ENCODE results near the gene DCLK3. TPM values are rescaled to one million over a fixed set of nuclear protein-coding genes. Genes with fewer than 3 reads are reported as not detected.

The DCLK3 gene
- total and polyA plus RNA-seq, 2 donors (not counting 1 experiment from before 2014, with no cell fraction given) = not detected

DNA sequence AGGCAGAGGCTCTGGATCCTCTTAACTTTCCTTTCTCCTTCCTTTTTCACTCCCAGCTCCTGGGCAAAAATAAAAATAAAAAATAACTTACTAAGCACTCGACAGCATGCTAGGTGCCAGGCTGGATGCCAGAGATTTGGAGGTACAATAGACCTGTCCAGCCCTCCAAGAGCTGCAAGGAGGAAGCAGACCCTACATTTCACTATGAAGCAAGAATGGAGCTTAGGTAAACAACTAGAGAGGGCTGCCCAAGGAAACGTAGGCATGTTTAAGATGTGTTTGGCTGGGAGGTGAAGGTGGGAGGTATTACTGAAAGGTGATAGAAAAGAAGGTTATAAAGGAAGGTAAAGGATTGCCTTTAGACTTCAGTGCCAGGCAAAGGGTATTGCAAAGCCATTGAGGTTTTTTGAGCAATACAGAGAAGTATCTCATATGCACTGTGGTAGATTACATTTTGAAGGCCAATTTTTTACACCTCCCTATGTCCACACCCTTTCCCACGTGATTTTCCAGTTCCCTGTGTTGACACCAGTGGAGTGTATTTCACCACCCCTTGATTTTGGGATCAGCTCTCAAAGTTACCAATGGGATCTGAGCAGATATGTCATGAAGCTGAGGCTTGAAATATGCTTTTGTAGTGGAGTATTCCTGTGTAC, 69.1 kb downstream of the DCLK3 start:
- Histone ChIP-seq H3K27ac (ENCODE audit: insufficient read depth, low read length) (no peak overlapping the region), H3K9ac (ENCODE audit: insufficient read depth, low read length) (no peak overlapping the region), H3K4me3 (replicated peaks in 1 of 4; ENCODE audit: control extremely low read depth in 1 of 4, insufficient read depth in 1 of 4, low read depth in 3 of 4, low read length in 4 of 4) (no peak overlapping the region), H3K27me3 (ENCODE audit: control insufficient read depth, insufficient read depth, low read length) (no peaks in the 10 kb centered on the region), H3K9me3 (ENCODE audit: control insufficient read depth, insufficient read depth, low read depth, low read length) (no peaks in the 10 kb centered on the region), H3K36me3 (ENCODE audit: control insufficient read depth, insufficient read depth, low read length) (no peaks in the 10 kb centered on the region), H4K20me1 (ENCODE audit: control insufficient read depth, extremely low read depth, insufficient read depth, low read length) (no peaks in the 10 kb centered on the region), H3K79me2 (ENCODE audit: control insufficient read depth, insufficient read depth, low read length) (no peaks in the 10 kb centered on the region), H2AFZ (ENCODE audit: low read length) (no peak overlapping the region), H3K4me1 (ENCODE audit: control insufficient read depth, extremely low read depth, insufficient read depth, low read length) (no peaks in the 10 kb centered on the region), H3K4me2 (ENCODE audit: extremely low read depth, insufficient read depth, low read length) (no peak overlapping the region)
- DNase-seq (ENCODE audit: low read depth in 2 of 2) = no peak
- TF ChIP-seq EZH2 (IDR thresholded peaks at IDR 0.05; ENCODE audit: low read length, missing control alignments) (no peak), CTCF (conservative IDR thresholded peaks at IDR 0.05 in 1 of 2, IDR thresholded peaks at IDR 0.05 in 1 of 2; ENCODE audit: low read depth in 1 of 2, low read length in 2 of 2) (no peak)

- no peaks in the 10 kb centered on the region for H3K79me2 ChIP-seq (ENCODE audit: control insufficient read depth, insufficient read depth, low read length)
- DNase-seq (ENCODE audit: low read depth in 2 of 2) = no peak
- TF ChIP-seq CTCF (conservative IDR thresholded peaks at IDR 0.05 in 1 of 2, IDR thresholded peaks at IDR 0.05 in 1 of 2; ENCODE audit: low read depth in 1 of 2, low read length in 2 of 2) (no peak), EZH2 (IDR thresholded peaks at IDR 0.05; ENCODE audit: low read length, missing control alignments) (no peak)
- no peaks in the 10 kb centered on the region for H3K4me1 ChIP-seq (ENCODE audit: control insufficient read depth, extremely low read depth, insufficient read depth, low read length)
- no peaks in the 10 kb centered on the region for H3K27me3 ChIP-seq (ENCODE audit: control insufficient read depth, insufficient read depth, low read length)
- H3K9ac ChIP-seq (ENCODE audit: insufficient read depth, low read length) = no peak overlapping the region
- no peaks in the 10 kb centered on the region for H3K9me3 ChIP-seq (ENCODE audit: control insufficient read depth, insufficient read depth, low read depth, low read length)
- no peak overlapping the region for H3K4me3 ChIP-seq (replicated peaks in 1 of 4; ENCODE audit: control extremely low read depth in 1 of 4, insufficient read depth in 1 of 4, low read depth in 3 of 4, low read length in 4 of 4)
- H2AFZ ChIP-seq (ENCODE audit: low read length) = no peak overlapping the region
- no peak overlapping the region for H3K4me2 ChIP-seq (ENCODE audit: extremely low read depth, insufficient read depth, low read length)
- no peak overlapping the region for H3K27ac ChIP-seq (ENCODE audit: insufficient read depth, low read length)
- no peaks in the 10 kb centered on the region for H3K36me3 ChIP-seq (ENCODE audit: control insufficient read depth, insufficient read depth, low read length)
- no peaks in the 10 kb centered on the region for H4K20me1 ChIP-seq (ENCODE audit: control insufficient read depth, extremely low read depth, insufficient read depth, low read length)
Observed at GRCh38 chr3:36693670-36694069, 70.7 kb downstream of the DCLK3 start.

DNA sequence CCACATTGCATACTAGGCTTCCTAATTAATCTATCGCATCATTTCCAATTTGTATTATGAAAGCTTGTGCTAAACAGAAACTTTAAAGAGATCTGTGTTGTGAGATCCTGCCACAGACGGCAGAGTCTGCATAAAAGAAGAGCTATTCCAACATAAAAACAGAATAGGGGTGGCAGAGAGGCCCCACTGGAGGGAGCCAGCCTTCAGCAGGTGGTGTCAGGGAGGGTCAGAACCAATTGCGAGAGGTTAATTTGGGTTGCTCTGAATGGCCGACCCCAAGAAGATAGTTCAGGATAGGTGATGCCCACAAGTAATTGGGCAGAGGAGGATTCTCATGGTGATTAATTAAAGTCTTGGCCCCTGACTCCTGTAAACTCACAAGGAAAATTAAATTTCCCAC, 74.8 kb downstream of the DCLK3 start:
- Histone ChIP-seq H3K79me2 (ENCODE audit: control insufficient read depth, insufficient read depth, low read length) (no peaks in the 10 kb centered on the region), H3K9me3 (ENCODE audit: control insufficient read depth, insufficient read depth, low read depth, low read length) (no peaks in the 10 kb centered on the region), H3K4me3 (replicated peaks in 1 of 4; ENCODE audit: control extremely low read depth in 1 of 4, insufficient read depth in 1 of 4, low read depth in 3 of 4, low read length in 4 of 4) (no peak overlapping the region), H3K4me1 (ENCODE audit: control insufficient read depth, extremely low read depth, insufficient read depth, low read length) (no peaks in the 10 kb centered on the region), H3K36me3 (ENCODE audit: control insufficient read depth, insufficient read depth, low read length) (no peaks in the 10 kb centered on the region), H3K4me2 (ENCODE audit: extremely low read depth, insufficient read depth, low read length) (no peak overlapping the region), H3K27ac (ENCODE audit: insufficient read depth, low read length) (no peak overlapping the region), H4K20me1 (ENCODE audit: control insufficient read depth, extremely low read depth, insufficient read depth, low read length) (no peaks in the 10 kb centered on the region), H2AFZ (ENCODE audit: low read length) (no peak overlapping the region), H3K9ac (ENCODE audit: insufficient read depth, low read length) (no peak overlapping the region), H3K27me3 (ENCODE audit: control insufficient read depth, insufficient read depth, low read length) (no peaks in the 10 kb centered on the region)
- no peak for DNase-seq (ENCODE audit: low read depth in 2 of 2)
- TF ChIP-seq CTCF (conservative IDR thresholded peaks at IDR 0.05 in 1 of 2, IDR thresholded peaks at IDR 0.05 in 1 of 2; ENCODE audit: low read depth in 1 of 2, low read length in 2 of 2) = no peak
- TF ChIP-seq EZH2 (IDR thresholded peaks at IDR 0.05; ENCODE audit: low read length, missing control alignments) = no peak

Measured in fibroblast of lung (primary cell).